K562 (cell line): ENCODE measurements around the gene CTCFL. TPM values are rescaled to one million over a fixed set of nuclear protein-coding genes. Genes with fewer than 3 reads are reported as not detected.
A peak's percentile ranks its signal among the peaks of the same experiment; 100 is the strongest.

Experiments used
- BHLHE40 ChIP-seq: IDR thresholded peaks from 2 replicates; pipeline ENCODE4 v1.6.1; 2011; ENCODE audit warnings: low read length, improper control_type of control experiment
- CCNT2 ChIP-seq: IDR thresholded peaks from 2 replicates; pipeline ENCODE4 v1.6.1; 2011; ENCODE audit warnings: borderline replicate concordance, low read depth, mild to moderate bottlenecking, moderate library complexity, mixed read lengths, low read length; ENCODE audit not compliant: insufficient read length; ENCODE audit errors: extremely low read depth
- E2F3 ChIP-seq: fragments of 250-450 bp; sonication (Bioruptor Pico); IDR thresholded peaks from 2 replicates; pipeline ENCODE4 v1.4.0; 2020; ENCODE audit warnings: mild to moderate bottlenecking
- EGR1 ChIP-seq: fragments of 450-650 bp; conservative IDR thresholded peaks from 2 replicates; pipeline ENCODE4 v1.6.1; 2017; ENCODE audit warnings: mild to moderate bottlenecking
- LCOR ChIP-seq: sonication (generic); formaldehyde crosslinking; IDR thresholded peaks from 2 replicates; pipeline ENCODE4 v1.8.0; 2022; ENCODE audit warnings: mild to moderate bottlenecking, missing genetic modification reagents
- MXI1 ChIP-seq: IDR thresholded peaks from 2 replicates; pipeline ENCODE4 v1.6.1; 2011; ENCODE audit warnings: low read depth, mild to moderate bottlenecking, improper control_type of control experiment, low read length
- NCOA4 ChIP-seq: fragments of 450-650 bp; IDR thresholded peaks from 2 replicates; pipeline ENCODE4 v1.6.1; 2018; ENCODE audit warnings: mild to moderate bottlenecking; ENCODE audit not compliant: partially characterized antibody
- NR2C1 ChIP-seq, 2 experiments: fragments of 450-650 bp; IDR thresholded peaks; 2 replicates each; pipeline ENCODE4 v1.6.1; 2017; ENCODE audit warnings: mild to moderate bottlenecking in 2 of 2, antibody characterized with exemption in 1 of 2, inconsistent platforms in 1 of 2, missing compliant biosample characterization in 1 of 2, missing genetic modification characterization in 1 of 2
- PCBP2 ChIP-seq: fragments of 200-400 bp; formaldehyde crosslinking; IDR thresholded peaks from 2 replicates; pipeline ENCODE4 v1.6.1; 2018; ENCODE audit warnings: low read length, low read depth, mild to moderate bottlenecking, moderate library complexity; ENCODE audit not compliant: poor library complexity, severe bottlenecking
- RFX7 ChIP-seq: fragments of 250-450 bp; sonication (Bioruptor Pico); IDR thresholded peaks from 2 replicates; pipeline ENCODE4 v1.5.1; 2021; ENCODE audit warnings: mild to moderate bottlenecking
- SAFB ChIP-seq: fragments of 200-400 bp; formaldehyde crosslinking; IDR thresholded peaks from 2 replicates; pipeline ENCODE4 v1.6.1; 2017; ENCODE audit warnings: low read depth, low read length, borderline replicate concordance
- SMARCC2 ChIP-seq: fragments of 450-650 bp; IDR thresholded peaks from 2 replicates; pipeline ENCODE4 v1.6.1; 2017; ENCODE audit warnings: antibody characterized with exemption, moderate library complexity, mild to moderate bottlenecking, low read depth
- ZNF282 ChIP-seq: sonication (generic); formaldehyde crosslinking; IDR thresholded peaks from 2 replicates; pipeline ENCODE4 v1.8.1; 2023; ENCODE audit warnings: missing genetic modification reagents
- ZNF324 ChIP-seq: fragments of 250-450 bp; sonication (Bioruptor Pico); IDR thresholded peaks from 2 replicates; pipeline ENCODE4 v1.4.0; 2020; ENCODE audit warnings: mild to moderate bottlenecking
- ZNF589 ChIP-seq: fragments of 200-800 bp; sonication (Bioruptor generic); IDR thresholded peaks from 2 replicates; pipeline ENCODE4 v1.6.1; 2016; ENCODE audit warnings: low read depth, missing genetic modification characterization, missing compliant biosample characterization
- polyA plus RNA-seq, 8 experiments: library from polyadenylated mRNA; depleted of rRNA in 4 of 8; stranded (reverse) in 5 of 8; unstranded in 3 of 8; fragments of >200 nt; fragmentation: Nextera tagmentation in 2 of 8; fragmentation: Illumina TruSeq in 1 of 8; extraction: Ambion mirVana in 2 of 8; extraction: Trizol in 1 of 8; gene quantifications; 2 replicates each; pipeline versions ENCODE4 v1.2.1 to v1.2.3, GENCODE V29; 2011 to 2014; ENCODE audit warnings: inconsistent platforms in 1 of 8, missing spikeins in 1 of 8
- total RNA-seq, 7 experiments: library from RNA; depleted of rRNA in 6 of 7; stranded (reverse); fragments of >200 nt in 6 of 7; fragmentation: Illumina TruSeq in 2 of 7; extraction: Trizol in 2 of 7; gene quantifications; 2 replicates each; pipeline versions ENCODE4 v1.2.1 to v1.2.3, GENCODE V29; 2011 to 2021; ENCODE audit warnings: low replicate concordance in 1 of 7
- TF ChIP-seq, protein P1 (sequence below), 2 experiments: fragments of 450-650 bp; formaldehyde crosslinking in 1 of 2; IDR thresholded peaks; 2 replicates each; pipeline versions ENCODE4 v1.4.0 to v1.6.1; 2014 to 2020; ENCODE audit warnings: mild to moderate bottlenecking in 2 of 2, borderline replicate concordance in 1 of 2, low read depth in 1 of 2
- TF ChIP-seq, protein P2 (sequence below): fragments of 250-450 bp; sonication (Bioruptor Pico); IDR thresholded peaks from 2 replicates; pipeline ENCODE4 v1.9.0; 2021; ENCODE audit warnings: mild to moderate bottlenecking
- TF ChIP-seq, protein P3 (sequence below): sonication (generic); formaldehyde crosslinking; IDR thresholded peaks from 2 replicates; pipeline ENCODE4 v1.8.1; 2023; ENCODE audit warnings: mild to moderate bottlenecking, missing genetic modification reagents

CTCFL gene
- total and polyA plus RNA-seq, 9 of the 15 experiments (the other 6 are each of a cell fraction or from before 2014, with no cell fraction given) = 42.4 to 188 (median 111) TPM

DNA sequence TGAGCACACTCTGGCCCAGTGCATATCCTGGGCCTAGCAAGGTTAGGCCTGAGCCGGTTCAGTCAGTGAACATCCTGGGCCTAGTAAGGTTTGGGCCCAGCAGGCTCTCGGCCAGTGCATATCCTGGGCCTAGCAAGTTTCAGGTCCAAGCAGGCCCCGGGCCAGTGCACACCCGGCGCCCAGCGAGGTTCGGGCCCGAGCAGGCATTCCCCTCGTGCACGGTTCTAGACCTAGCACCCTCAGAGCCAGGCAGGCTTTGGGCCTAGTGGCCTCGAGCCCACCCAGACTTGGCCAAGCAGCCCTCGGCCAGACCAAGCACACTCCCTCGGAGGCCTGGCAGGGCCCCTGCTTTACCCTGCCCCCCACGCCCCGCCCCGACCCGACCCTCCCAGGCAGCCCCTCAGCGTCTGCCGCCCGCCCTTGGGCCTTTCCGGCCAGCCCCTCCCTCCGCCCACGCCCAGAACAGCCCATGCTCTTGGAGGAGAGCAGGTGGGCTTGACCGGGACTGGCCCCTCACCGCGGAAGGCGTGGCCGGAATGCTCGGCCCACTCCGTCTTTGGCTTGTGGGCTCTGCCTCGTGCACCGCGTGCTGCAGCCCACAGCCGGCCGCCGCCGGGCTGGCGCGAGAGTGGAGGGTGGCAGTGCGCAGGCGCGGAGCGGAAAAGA lies at the start of gene CTCFL (continued):
- TF ChIP-seq, protein P1, sequence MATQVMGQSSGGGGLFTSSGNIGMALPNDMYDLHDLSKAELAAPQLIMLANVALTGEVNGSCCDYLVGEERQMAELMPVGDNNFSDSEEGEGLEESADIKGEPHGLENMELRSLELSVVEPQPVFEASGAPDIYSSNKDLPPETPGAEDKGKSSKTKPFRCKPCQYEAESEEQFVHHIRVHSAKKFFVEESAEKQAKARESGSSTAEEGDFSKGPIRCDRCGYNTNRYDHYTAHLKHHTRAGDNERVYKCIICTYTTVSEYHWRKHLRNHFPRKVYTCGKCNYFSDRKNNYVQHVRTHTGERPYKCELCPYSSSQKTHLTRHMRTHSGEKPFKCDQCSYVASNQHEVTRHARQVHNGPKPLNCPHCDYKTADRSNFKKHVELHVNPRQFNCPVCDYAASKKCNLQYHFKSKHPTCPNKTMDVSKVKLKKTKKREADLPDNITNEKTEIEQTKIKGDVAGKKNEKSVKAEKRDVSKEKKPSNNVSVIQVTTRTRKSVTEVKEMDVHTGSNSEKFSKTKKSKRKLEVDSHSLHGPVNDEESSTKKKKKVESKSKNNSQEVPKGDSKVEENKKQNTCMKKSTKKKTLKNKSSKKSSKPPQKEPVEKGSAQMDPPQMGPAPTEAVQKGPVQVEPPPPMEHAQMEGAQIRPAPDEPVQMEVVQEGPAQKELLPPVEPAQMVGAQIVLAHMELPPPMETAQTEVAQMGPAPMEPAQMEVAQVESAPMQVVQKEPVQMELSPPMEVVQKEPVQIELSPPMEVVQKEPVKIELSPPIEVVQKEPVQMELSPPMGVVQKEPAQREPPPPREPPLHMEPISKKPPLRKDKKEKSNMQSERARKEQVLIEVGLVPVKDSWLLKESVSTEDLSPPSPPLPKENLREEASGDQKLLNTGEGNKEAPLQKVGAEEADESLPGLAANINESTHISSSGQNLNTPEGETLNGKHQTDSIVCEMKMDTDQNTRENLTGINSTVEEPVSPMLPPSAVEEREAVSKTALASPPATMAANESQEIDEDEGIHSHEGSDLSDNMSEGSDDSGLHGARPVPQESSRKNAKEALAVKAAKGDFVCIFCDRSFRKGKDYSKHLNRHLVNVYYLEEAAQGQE (IDR thresholded peaks at IDR 0.05; ENCODE audit: borderline replicate concordance) = peak; percentile 85
- TF ChIP-seq, protein P1 (CRISPR knock-in tag; IDR thresholded peaks at IDR 0.05; ENCODE audit: low read depth) = no peak
- TF ChIP-seq ZNF282 (CRISPR knock-in tag) (peak; percentile 88; the same call in 1 of the 2 replicates), ZNF589 (CRISPR knock-in tag) (peak; percentile 41), MXI1 (peak; percentile 74), SMARCC2 (no peak), E2F3 (CRISPR knock-in tag) (peak; percentile 19; the same call in 1 of the 2 replicates), RFX7 (no peak), NCOA4 (no peak), CCNT2 (no peak), LCOR (CRISPR knock-in tag) (peak; percentile 86), ZNF324 (no peak), EGR1 (peak; percentile 97), PCBP2 (no peak), NR2C1 (IDR thresholded peaks at IDR 0.05) (no peak), NR2C1 (tag; IDR thresholded peaks at IDR 0.05) (no peak), SAFB (0 out of 2 replicates have a peak, but pooled peaks have one; percentile 41), BHLHE40 (peak; percentile 82)
- TF ChIP-seq, protein P2, sequence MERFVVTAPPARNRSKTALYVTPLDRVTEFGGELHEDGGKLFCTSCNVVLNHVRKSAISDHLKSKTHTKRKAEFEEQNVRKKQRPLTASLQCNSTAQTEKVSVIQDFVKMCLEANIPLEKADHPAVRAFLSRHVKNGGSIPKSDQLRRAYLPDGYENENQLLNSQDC (CRISPR knock-in tag) = no peak
- TF ChIP-seq, protein P3, sequence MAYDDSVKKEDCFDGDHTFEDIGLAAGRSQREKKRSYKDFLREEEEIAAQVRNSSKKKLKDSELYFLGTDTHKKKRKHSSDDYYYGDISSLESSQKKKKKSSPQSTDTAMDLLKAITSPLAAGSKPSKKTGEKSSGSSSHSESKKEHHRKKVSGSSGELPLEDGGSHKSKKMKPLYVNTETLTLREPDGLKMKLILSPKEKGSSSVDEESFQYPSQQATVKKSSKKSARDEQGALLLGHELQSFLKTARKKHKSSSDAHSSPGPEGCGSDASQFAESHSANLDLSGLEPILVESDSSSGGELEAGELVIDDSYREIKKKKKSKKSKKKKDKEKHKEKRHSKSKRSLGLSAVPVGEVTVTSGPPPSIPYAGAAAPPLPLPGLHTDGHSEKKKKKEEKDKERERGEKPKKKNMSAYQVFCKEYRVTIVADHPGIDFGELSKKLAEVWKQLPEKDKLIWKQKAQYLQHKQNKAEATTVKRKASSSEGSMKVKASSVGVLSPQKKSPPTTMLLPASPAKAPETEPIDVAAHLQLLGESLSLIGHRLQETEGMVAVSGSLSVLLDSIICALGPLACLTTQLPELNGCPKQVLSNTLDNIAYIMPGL (CRISPR knock-in tag) = peak; percentile 78
